CD14-positive monocyte (primary cell): ENCODE results near the gene GJB2. TPM values are rescaled to one million over a fixed set of nuclear protein-coding genes. Genes with fewer than 3 reads are reported as not detected.
A peak's percentile ranks its signal among the peaks of the same experiment; 100 is the strongest.

Source experiments
- DNase-seq, 3 donors: peaks; one replicate each; pipeline ENCODE4 v3.0.0-alpha.2; 2011 to 2022
- H2AFZ ChIP-seq: 2 replicates; pipeline ENCODE4 v1.6.0; 2012; ENCODE audit warnings: mild to moderate bottlenecking, low read depth, low read length, inconsistent platforms; ENCODE audit not compliant: insufficient read depth, poor library complexity, severe bottlenecking
- H3K27ac ChIP-seq, 2 donors: 1 replicate in 1 of 2; 2 replicates in 1 of 2; pipeline ENCODE4 v1.5.1; 2012 to 2013; ENCODE audit warnings: low read length in 2 of 2, control low read depth in 1 of 2, inconsistent platforms in 1 of 2, low read depth in 1 of 2, mild to moderate bottlenecking in 1 of 2
- H3K27me3 ChIP-seq, 2 donors: one replicate each; pipeline versions ENCODE4 v1.6.0 to v1.6.1; 2011 to 2013; ENCODE audit warnings: low read length in 2 of 2; ENCODE audit not compliant: control insufficient read depth in 2 of 2, insufficient read depth in 2 of 2
- H3K36me3 ChIP-seq, 2 donors: replicated peaks in 1 of 2; 1 replicate in 1 of 2; 2 replicates in 1 of 2; pipeline versions ENCODE4 v1.5.1 to v1.6.1; 2012 to 2013; ENCODE audit warnings: low read length in 2 of 2, control low read depth in 1 of 2, inconsistent platforms in 1 of 2, mild to moderate bottlenecking in 1 of 2; ENCODE audit not compliant: insufficient read depth in 2 of 2, control insufficient read depth in 1 of 2
- H3K4me1 ChIP-seq, 2 donors: 1 replicate in 1 of 2; 2 replicates in 1 of 2; pipeline versions ENCODE4 v1.5.1 to v1.6.1; 2012 to 2013; ENCODE audit warnings: low read length in 2 of 2, control low read depth in 1 of 2, inconsistent platforms in 1 of 2, mild to moderate bottlenecking in 1 of 2, moderate library complexity in 1 of 2; ENCODE audit not compliant: insufficient read depth in 2 of 2, control insufficient read depth in 1 of 2
- H3K4me2 ChIP-seq: replicated peaks from 2 replicates; pipeline ENCODE3; 2012; ENCODE audit warnings: low read length, moderate library complexity, mild to moderate bottlenecking; ENCODE audit not compliant: poor library complexity, severe bottlenecking; ENCODE audit errors: extremely low read depth
- H3K4me3 ChIP-seq, 3 experiments: fragments of 200-600 bp in 1 of 3; sonication (generic) in 1 of 3; replicated peaks in 1 of 3; 1 replicate in 2 of 3; 2 replicates in 1 of 3; pipeline ENCODE4 v1.5.1; 2011 to 2013; ENCODE audit warnings: low read length in 3 of 3, mild to moderate bottlenecking in 3 of 3, control low read depth in 2 of 3, low read depth in 2 of 3, inconsistent platforms in 1 of 3, moderate library complexity in 1 of 3
- H3K79me2 ChIP-seq: 2 replicates; pipeline ENCODE4 v1.6.0; 2012; ENCODE audit warnings: mild to moderate bottlenecking, control low read depth, inconsistent platforms, low read length, moderate library complexity; ENCODE audit not compliant: insufficient read depth
- H3K9ac ChIP-seq: 2 replicates; pipeline ENCODE4 v1.6.0; 2017; ENCODE audit warnings: low read length, mild to moderate bottlenecking; ENCODE audit not compliant: insufficient read depth, poor library complexity, severe bottlenecking
- H3K9me3 ChIP-seq, 2 donors: replicated peaks in 1 of 2; 1 replicate in 1 of 2; 2 replicates in 1 of 2; pipeline versions ENCODE4 v1.5.1 to v1.6.1; 2012 to 2013; ENCODE audit warnings: low read length in 2 of 2, control low read depth in 1 of 2; ENCODE audit not compliant: control insufficient read depth in 1 of 2, insufficient read depth in 1 of 2
- H4K20me1 ChIP-seq: 2 replicates; pipeline ENCODE4 v1.6.0; 2012; ENCODE audit warnings: mild to moderate bottlenecking, low read length, control low read depth, moderate library complexity; ENCODE audit not compliant: insufficient read depth
- H3K27ac Mint-ChIP-seq, 7 donors: one replicate each; pipeline ENCODE4 v1.8.0; 2020; ENCODE audit warnings: mild to moderate bottlenecking in 7 of 7, mixed read lengths in 7 of 7, moderate library complexity in 6 of 7, inconsistent platforms in 2 of 7
- H3K27me3 Mint-ChIP-seq, 3 donors: one replicate each; pipeline ENCODE4 v1.8.0; 2021 to 2022; ENCODE audit warnings: low read depth in 3 of 3, mild to moderate bottlenecking in 3 of 3, mixed read lengths in 3 of 3, moderate library complexity in 3 of 3, inconsistent platforms in 1 of 3
- H3K36me3 Mint-ChIP-seq, 2 donors: one replicate each; pipeline ENCODE4 v1.8.0; 2020; ENCODE audit warnings: mixed read lengths in 2 of 2, inconsistent platforms in 1 of 2, mild to moderate bottlenecking in 1 of 2
- H3K4me1 Mint-ChIP-seq: one replicate; pipeline ENCODE4 v1.8.0; 2020; ENCODE audit warnings: mild to moderate bottlenecking, mixed read lengths
- H3K4me3 Mint-ChIP-seq, 2 donors: one replicate each; pipeline ENCODE4 v1.8.0; 2020; ENCODE audit warnings: mild to moderate bottlenecking in 2 of 2, mixed read lengths in 2 of 2, moderate library complexity in 1 of 2
- H3K9me3 Mint-ChIP-seq, 7 donors: one replicate each; pipeline ENCODE4 v1.8.0; 2020 to 2022; ENCODE audit warnings: mixed read lengths in 7 of 7, mild to moderate bottlenecking in 6 of 7, moderate library complexity in 6 of 7, inconsistent platforms in 2 of 7
- WGBS: methylation state at CpG from one replicate; pipeline ENCODE4 v1.1.5; 2013; ENCODE audit warnings: missing lambda C conversion rate; ENCODE audit not compliant: insufficient coverage; 5-methylcytosine and 5-hydroxymethylcytosine counted together
- intact Hi-C, 2 donors: fragments of 100-400 bp; cut with micrococcal nuclease; formaldehyde crosslinking; loops; one replicate each; pipeline versions ENCODE4 v1.15.0 to v1.15.1; 2023
- polyA plus RNA-seq, 3 donors: library from polyadenylated mRNA; depleted of rRNA in 1 of 3; unstranded in 2 of 3; stranded (reverse) in 1 of 3; fragments of 300-500 nt in 2 of 3; fragments of >200 nt in 1 of 3; fragmentation: Illumina TruSeq in 2 of 3; gene quantifications; 1 replicate in 2 of 3; 2 replicates in 1 of 3; pipeline ENCODE4 v1.2.3, GENCODE V29; 2012 to 2021
- TF ChIP-seq, protein P1 (sequence below): fragments of 200-600 bp; IDR thresholded peaks from one replicate; pipeline ENCODE4 v1.8.0; 2022; ENCODE audit warnings: antibody characterized with exemption, mild to moderate bottlenecking

GJB2 gene
- polyA plus RNA-seq, 3 donors, result 0.41 TPM; not detected in 2

DNA sequence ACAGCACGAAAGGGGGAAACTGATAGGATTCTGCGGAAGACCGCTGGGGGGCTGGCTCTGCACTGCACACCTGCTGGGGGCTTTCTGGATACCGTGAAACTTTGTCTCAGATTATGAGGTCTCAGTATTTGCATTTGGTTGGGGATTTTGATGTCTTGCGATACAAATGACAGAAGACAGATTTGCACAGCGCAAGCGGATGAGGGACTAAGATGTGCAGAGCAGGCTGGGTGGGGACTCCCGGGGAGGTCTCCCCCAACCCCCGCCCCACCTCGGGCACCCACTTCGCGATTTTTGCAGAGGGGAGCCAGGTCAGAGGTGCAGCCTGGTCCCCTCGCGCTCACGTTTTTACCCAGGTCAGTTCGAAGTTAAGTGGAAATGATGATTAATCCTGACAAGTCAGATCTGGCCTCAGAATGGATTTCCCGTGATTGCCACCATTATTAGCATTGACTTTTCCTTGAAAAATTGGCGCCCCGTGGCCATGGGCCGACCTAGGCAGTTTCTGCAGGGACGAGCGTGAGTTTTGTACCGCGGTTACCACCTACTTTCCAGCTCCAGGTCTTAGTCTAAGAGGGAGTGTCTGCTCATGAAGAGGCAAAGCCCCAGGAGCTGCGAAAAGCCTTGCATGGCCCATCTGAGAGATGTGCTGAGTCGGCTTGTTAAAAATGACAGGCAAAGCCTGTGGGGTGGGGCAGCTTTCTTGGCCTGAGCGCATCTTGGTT is 1.3 kb upstream of the GJB2 start:
- Mint-ChIP-seq H3K9me3 (peaks cover 5 to 28% (median 9%) of the 10 kb centered on the region in 7 donors), H3K27ac (peak overlapping the region in 1 of 7 donors; percentile 4), H3K4me3 (peak overlapping the region; percentile 75 to 89), H3K36me3 (peaks cover 7 to 19% of the 10 kb centered on the region in 2 donors), H3K27me3 (peaks cover 42 to 60% (median 53%) of the 10 kb centered on the region in 3 donors), H3K4me1 (peaks cover 55% of the 10 kb centered on the region)
- H4K20me1 ChIP-seq, result no peaks in the 10 kb centered on the region
- TF ChIP-seq, protein P1, sequence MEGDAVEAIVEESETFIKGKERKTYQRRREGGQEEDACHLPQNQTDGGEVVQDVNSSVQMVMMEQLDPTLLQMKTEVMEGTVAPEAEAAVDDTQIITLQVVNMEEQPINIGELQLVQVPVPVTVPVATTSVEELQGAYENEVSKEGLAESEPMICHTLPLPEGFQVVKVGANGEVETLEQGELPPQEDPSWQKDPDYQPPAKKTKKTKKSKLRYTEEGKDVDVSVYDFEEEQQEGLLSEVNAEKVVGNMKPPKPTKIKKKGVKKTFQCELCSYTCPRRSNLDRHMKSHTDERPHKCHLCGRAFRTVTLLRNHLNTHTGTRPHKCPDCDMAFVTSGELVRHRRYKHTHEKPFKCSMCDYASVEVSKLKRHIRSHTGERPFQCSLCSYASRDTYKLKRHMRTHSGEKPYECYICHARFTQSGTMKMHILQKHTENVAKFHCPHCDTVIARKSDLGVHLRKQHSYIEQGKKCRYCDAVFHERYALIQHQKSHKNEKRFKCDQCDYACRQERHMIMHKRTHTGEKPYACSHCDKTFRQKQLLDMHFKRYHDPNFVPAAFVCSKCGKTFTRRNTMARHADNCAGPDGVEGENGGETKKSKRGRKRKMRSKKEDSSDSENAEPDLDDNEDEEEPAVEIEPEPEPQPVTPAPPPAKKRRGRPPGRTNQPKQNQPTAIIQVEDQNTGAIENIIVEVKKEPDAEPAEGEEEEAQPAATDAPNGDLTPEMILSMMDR, result no peak
- peak overlapping the region in 2 of 3 experiments; percentile 27 to 73 for H3K4me3 ChIP-seq
- H3K4me1 ChIP-seq, result peaks cover 49 to 51% of the 10 kb centered on the region in 2 donors
- H3K9me3 ChIP-seq, result peaks cover 5 to 10% of the 10 kb centered on the region in 2 donors
- peaks cover 47 to 53% of the 10 kb centered on the region in 2 donors for H3K27me3 ChIP-seq
- H3K9ac ChIP-seq, result no peak overlapping the region
- H2AFZ ChIP-seq, result no peak overlapping the region
- H3K4me2 ChIP-seq, result peak overlapping the region; percentile 82
- peak in 1 of 3 donors; percentile 71 for DNase-seq
- H3K36me3 ChIP-seq, result no peaks in the 10 kb centered on the region
- no peaks in the 10 kb centered on the region for H3K79me2 ChIP-seq
- WGBS, result 7% methylated on average over 22 of the region's 27 CpGs
- intact Hi-C loops, result loop anchor here (10.0 kb wide), 2 partner anchors 161 to 731 kb away; no protein-coding TSS in a partner anchor
- H3K27ac ChIP-seq, result no peak overlapping the region

DNA sequence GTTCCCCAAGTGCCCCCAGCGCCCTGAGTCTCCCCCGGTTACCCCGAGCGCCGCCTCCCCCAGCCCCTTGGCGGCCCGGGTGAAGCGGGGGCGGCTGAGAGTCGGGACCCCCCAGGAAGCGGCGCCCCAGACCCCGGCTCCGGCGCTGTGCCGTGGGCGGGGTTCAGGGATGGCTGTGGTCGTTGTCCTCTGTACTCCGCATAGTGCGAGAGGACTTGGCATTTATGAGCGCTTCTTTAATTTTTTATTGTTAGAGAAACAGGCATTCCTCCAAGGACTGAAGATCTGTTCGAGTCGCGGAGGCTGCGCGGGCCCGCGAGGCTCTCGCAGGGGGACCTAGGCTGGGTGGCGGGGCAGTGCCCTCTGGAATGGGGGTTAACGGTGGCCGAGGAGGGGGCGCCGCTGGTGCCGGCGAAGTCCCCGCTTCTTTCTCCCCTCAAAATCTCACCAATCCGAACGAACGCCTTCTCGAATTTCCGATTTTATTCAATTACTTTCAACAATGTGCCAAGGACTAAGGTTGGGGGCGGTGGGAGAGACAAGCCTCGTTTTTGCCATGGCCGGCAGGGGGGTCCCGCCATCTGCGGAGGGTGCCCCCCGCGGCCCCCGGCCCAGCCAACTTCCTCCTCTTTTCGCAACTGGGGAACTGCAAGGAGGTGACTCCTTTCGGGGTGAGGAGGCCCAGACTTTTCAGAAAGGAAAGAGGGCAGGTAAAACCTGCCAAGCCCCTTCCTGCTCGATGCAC is 596 bp upstream of the GJB2 start:
- Histone ChIP-seq H3K4me2 (peak overlapping the region; percentile 82), H3K4me3 (peak overlapping the region; percentile 23 to 73 (median 27)), H3K79me2 (no peaks in the 10 kb centered on the region), H4K20me1 (no peaks in the 10 kb centered on the region), H3K9ac (no peak overlapping the region), H3K27ac (no peak overlapping the region), H3K4me1 (peaks cover 56% of the 10 kb centered on the region in 2 donors), H3K27me3 (peaks cover 47 to 53% of the 10 kb centered on the region in 2 donors), H3K9me3 (peaks cover 8 to 10% of the 10 kb centered on the region in 2 donors), H3K36me3 (no peaks in the 10 kb centered on the region), H2AFZ (peak overlapping the region; percentile 73)
- intact Hi-C loops, result loop anchor here (10.0 kb wide), 2 partner anchors 161 to 731 kb away; no protein-coding TSS in a partner anchor
- WGBS, result under 1% methylated on average over 35 of the region's 53 CpGs
- DNase-seq, result peak in 1 of 3 donors; percentile 21
- peaks cover 7 to 19% of the 10 kb centered on the region in 2 donors for H3K36me3 Mint-ChIP-seq
- no peak overlapping the region for H3K27ac Mint-ChIP-seq
- TF ChIP-seq, protein P1, result no peak
- peaks cover 42 to 60% (median 53%) of the 10 kb centered on the region in 3 donors for H3K27me3 Mint-ChIP-seq
- peak overlapping the region; percentile 75 to 89 for H3K4me3 Mint-ChIP-seq
- peaks cover 6 to 28% (median 11%) of the 10 kb centered on the region in 7 donors for H3K9me3 Mint-ChIP-seq
- H3K4me1 Mint-ChIP-seq, result peaks cover 62% of the 10 kb centered on the region
